ENCODE measurements around the gene SERP2. TPM values are rescaled to one million over a fixed set of nuclear protein-coding genes. Genes with fewer than 3 reads are reported as not detected.
"Not testable (repeated sequence)": the region's sequence is repeated elsewhere in the genome, so short reads cannot be mapped to it uniquely, and the experiment has no call there.

Gene SERP2
- total RNA-seq (2014; rRNA removed), result 1.0 and 1.2 TPM in 2 replicates
- percentile 36 among the genes with signal in this experiment for Bru-seq, nascent RNA
- BruChase-seq, experiment 1, labeled RNA remaining after a 6-hour chase, result percentile 27 among the genes with signal in this experiment
- percentile 27 among the genes with signal in this experiment for BruChase-seq, experiment 2, labeled RNA remaining after a 2-hour chase
- long read RNA-seq, partial matches to known transcripts, result 0 of 1 reads
- long read RNA-seq, other reads (novel, unspliced or antisense), result 0 of 1 reads

- ChIA-PET POLR2A (ENCODE audit: unreplicated experiment) (interaction anchor here (0.6 kb wide), 1 partner anchor 439 kb away, joined by 6 read pairs; no protein-coding TSS in a partner anchor), CTCF (no interaction called here)
- Histone ChIP-seq H3K4me3 (ENCODE audit: low read length) (peak within 1 kb of the TSS; percentile 46; the same call in 1 of the 2 replicates), H3K79me2 (ENCODE audit: low read length) (no peaks in the 10 kb centered on the region), H2AFZ (ENCODE audit: low read length) (peak within 1 kb of the TSS; percentile 68), H3K9ac (ENCODE audit: low read length) (no peak within 1 kb of the TSS), H3K4me2 (ENCODE audit: low read length) (peak within 1 kb of the TSS; percentile 64), H3K27me3 (ENCODE audit: low read length) (no peaks in the 10 kb centered on the region), H4K20me1 (ENCODE audit: low read length) (no peaks in the 10 kb centered on the region), H3K9me2 (replicated peaks; ENCODE audit: low read length) (no peaks in the 10 kb centered on the region), H3F3A (ENCODE audit: low read length, unreplicated experiment) (no peaks in the 10 kb centered on the region), H3K27ac (ENCODE audit: low read length) (no peak within 1 kb of the TSS), H3K9me3 (ENCODE audit: low read length) (no peaks in the 10 kb centered on the region), H3K4me1 (ENCODE audit: insufficient read depth, low read length) (peaks cover 13% of the 10 kb centered on the region), H3K36me3 (ENCODE audit: low read depth, low read length) (no peaks in the 10 kb centered on the region)
- TF ChIP-seq EZH2 (IDR thresholded peaks at IDR 0.05; ENCODE audit: low read length, unreplicated experiment), result no peak
- TF ChIP-seq, protein P1, sequence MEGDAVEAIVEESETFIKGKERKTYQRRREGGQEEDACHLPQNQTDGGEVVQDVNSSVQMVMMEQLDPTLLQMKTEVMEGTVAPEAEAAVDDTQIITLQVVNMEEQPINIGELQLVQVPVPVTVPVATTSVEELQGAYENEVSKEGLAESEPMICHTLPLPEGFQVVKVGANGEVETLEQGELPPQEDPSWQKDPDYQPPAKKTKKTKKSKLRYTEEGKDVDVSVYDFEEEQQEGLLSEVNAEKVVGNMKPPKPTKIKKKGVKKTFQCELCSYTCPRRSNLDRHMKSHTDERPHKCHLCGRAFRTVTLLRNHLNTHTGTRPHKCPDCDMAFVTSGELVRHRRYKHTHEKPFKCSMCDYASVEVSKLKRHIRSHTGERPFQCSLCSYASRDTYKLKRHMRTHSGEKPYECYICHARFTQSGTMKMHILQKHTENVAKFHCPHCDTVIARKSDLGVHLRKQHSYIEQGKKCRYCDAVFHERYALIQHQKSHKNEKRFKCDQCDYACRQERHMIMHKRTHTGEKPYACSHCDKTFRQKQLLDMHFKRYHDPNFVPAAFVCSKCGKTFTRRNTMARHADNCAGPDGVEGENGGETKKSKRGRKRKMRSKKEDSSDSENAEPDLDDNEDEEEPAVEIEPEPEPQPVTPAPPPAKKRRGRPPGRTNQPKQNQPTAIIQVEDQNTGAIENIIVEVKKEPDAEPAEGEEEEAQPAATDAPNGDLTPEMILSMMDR (conservative IDR thresholded peaks at IDR 0.05; ENCODE audit: low read depth, low read length), result no peak
- no peak for TF ChIP-seq EZH2phosphoT487 (IDR thresholded peaks at IDR 0.05; ENCODE audit: borderline replicate concordance, low read length)
- intact Hi-C loops (cut with micrococcal nuclease), result no loop called here
- ATAC-seq, result no peak; the same call in 1 of the 2 replicates
- DNase-seq, result no peak
- no TSS peak for BruUV-seq (replicated peaks)
These were observed at the start of gene SERP2 for GRCh38 chr13:44373601-44374347. SERP2 (plus strand) TSS chr13:44373824; CDS start chr13:44374026, 202 bp downstream.

DNA sequence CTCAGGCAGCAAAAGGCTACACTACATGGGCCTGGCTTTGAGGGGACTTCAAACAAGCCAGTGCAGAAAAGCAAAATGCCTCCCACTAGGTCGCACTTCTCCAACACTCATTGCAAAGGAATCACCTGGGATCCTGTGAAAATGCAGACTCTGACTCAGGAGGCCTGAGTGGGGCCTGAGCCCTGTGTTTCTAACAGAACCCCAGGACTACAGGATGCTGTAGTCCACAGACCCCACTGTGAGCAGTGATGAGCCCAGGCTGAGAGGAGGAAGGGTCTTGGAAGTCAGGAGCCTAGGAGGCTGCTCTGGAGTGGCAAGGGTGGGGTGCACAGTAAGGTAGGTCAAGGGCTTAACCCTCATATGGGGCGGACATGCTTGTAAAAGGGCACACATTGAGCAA lies 46.7 kb upstream of the SERP2 start:
- H4K20me1 ChIP-seq (ENCODE audit: low read length), result no peaks in the 10 kb centered on the region

DNA sequence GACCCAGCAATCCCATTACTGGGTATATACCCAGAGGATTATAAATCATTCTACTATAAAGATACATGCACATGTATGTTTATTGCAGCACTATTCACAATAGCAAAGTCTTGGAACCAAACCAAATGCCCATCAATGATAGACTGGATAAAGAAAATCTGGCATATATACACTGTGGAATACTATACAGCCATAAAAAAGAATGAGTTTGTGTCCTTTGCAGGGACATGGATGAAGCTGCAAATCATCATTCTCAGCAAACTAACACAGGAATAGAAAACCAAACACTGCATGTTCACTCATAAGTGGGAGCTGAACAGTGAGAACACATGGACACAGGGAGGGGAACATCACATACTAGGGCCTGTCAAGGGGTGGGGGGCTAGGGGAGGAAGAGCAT lies 44.6 kb upstream of the SERP2 start:
- H3K27me3 ChIP-seq (ENCODE audit: low read length); H3K9me3 ChIP-seq (ENCODE audit: low read length); POLR2A ChIA-PET (ENCODE audit: unreplicated experiment); H4K20me1 ChIP-seq (ENCODE audit: low read length); H3K9ac ChIP-seq (ENCODE audit: low read length); intact Hi-C loops (cut with micrococcal nuclease); ATAC-seq; H3K79me2 ChIP-seq (ENCODE audit: low read length); H3K9me2 ChIP-seq (replicated peaks; ENCODE audit: low read length); DNase-seq; H3K27ac ChIP-seq (ENCODE audit: low read length); H3K4me2 ChIP-seq (ENCODE audit: low read length); H3K4me3 ChIP-seq (ENCODE audit: low read length); H3F3A ChIP-seq (ENCODE audit: low read length, unreplicated experiment); H2AFZ ChIP-seq (ENCODE audit: low read length); H3K4me1 ChIP-seq (ENCODE audit: insufficient read depth, low read length); BruUV-seq (replicated peaks); H3K36me3 ChIP-seq (ENCODE audit: low read depth, low read length); CTCF ChIA-PET: not testable (repeated sequence)

More for the DNA sequence above, 46.7 kb upstream of the SERP2 start:
- H3K27me3 ChIP-seq (ENCODE audit: low read length), result no peaks in the 10 kb centered on the region
- ChIA-PET POLR2A (ENCODE audit: unreplicated experiment) (no interaction called here), CTCF (no interaction called here)
- H3K4me3 ChIP-seq (ENCODE audit: low read length), result no peak overlapping the region
- no TSS peak for BruUV-seq (replicated peaks)
- H3K9me3 ChIP-seq (ENCODE audit: low read length), result no peaks in the 10 kb centered on the region
- TF ChIP-seq, protein P1 (conservative IDR thresholded peaks at IDR 0.05; ENCODE audit: low read depth, low read length), result no peak
- TF ChIP-seq EZH2 (IDR thresholded peaks at IDR 0.05; ENCODE audit: low read length, unreplicated experiment), result no peak
- no peak for TF ChIP-seq EZH2phosphoT487 (IDR thresholded peaks at IDR 0.05; ENCODE audit: borderline replicate concordance, low read length)
- no peak overlapping the region for H3K4me2 ChIP-seq (ENCODE audit: low read length)
- ATAC-seq, result no peak
- H3K9ac ChIP-seq (ENCODE audit: low read length), result no peak overlapping the region
- H3K27ac ChIP-seq (ENCODE audit: low read length), result no peak overlapping the region
- intact Hi-C loops (cut with micrococcal nuclease), result no loop called here
- no peaks in the 10 kb centered on the region for H3K79me2 ChIP-seq (ENCODE audit: low read length)
- peaks cover 23% of the 10 kb centered on the region for H3K4me1 ChIP-seq (ENCODE audit: insufficient read depth, low read length)
- no peaks in the 10 kb centered on the region for H3K9me2 ChIP-seq (replicated peaks; ENCODE audit: low read length)
- H2AFZ ChIP-seq (ENCODE audit: low read length), result no peak overlapping the region
- DNase-seq, result no peak
- no peaks in the 10 kb centered on the region for H3F3A ChIP-seq (ENCODE audit: low read length, unreplicated experiment)
- H3K36me3 ChIP-seq (ENCODE audit: low read depth, low read length), result no peaks in the 10 kb centered on the region

All from PC-3 (cell line).